K562 (cell line): ENCODE measurements around the gene LIN9. TPM values are rescaled to one million over a fixed set of nuclear protein-coding genes. Genes with fewer than 3 reads are reported as not detected.

Experiments used
- ATAC-seq: fragments of 200-7000 bp; cut with Tn5 transposase; 3 replicates; pipeline ENCODE4 v1.9.1; 2020; ENCODE audit warnings: moderate library complexity
- BruUV-seq: library from RNA; stranded (reverse); fragments of 400-500 nt; replicated peaks from 2 replicates; lab custom pipeline; 2021; lab: Mats Ljungman, UMichigan
- CTCF ChIA-PET: fragments of 300-600 bp; formaldehyde crosslinking; extraction: SDS; loops from one replicate; lab custom pipeline; 2021; ENCODE audit warnings: low intra/inter-chr PET ratio; lab: Yijun Ruan, JAX
- POLR2A ChIA-PET: fragments of 300-600, 350-650 bp; sonication (Branson Sonifier 250); formaldehyde crosslinking; extraction: SDS; loops from one replicate; lab custom pipeline; 2021; ENCODE audit warnings: antibody characterized with exemption, inconsistent platforms; lab: Yijun Ruan, JAX
- DNase-seq, 4 experiments: peaks; one replicate each; pipeline versions ENCODE4 v3.0.0 to v3.0.0-alpha.2; 2011 to 2018; ENCODE audit warnings: low spot score in 3 of 4, mixed read lengths in 3 of 4; ENCODE audit errors: extremely low read depth in 1 of 4
- FAIRE-seq: peaks from 2 replicates; lab custom pipeline; 2011; peaks lifted over from hg19 to GRCh38; lab: Jason Lieb, UNC
- H2AFZ ChIP-seq: 2 replicates; pipeline ENCODE4 v1.6.0; 2011; ENCODE audit warnings: low read depth, low read length, control low read depth, inconsistent platforms
- H3K27ac ChIP-seq: fragments of 200-600 bp; 3 replicates; pipeline ENCODE4 v1.8.0; 2011; ENCODE audit warnings: low read depth, mild to moderate bottlenecking, control low read depth, inconsistent platforms, low read length, moderate library complexity, mixed read lengths; ENCODE audit errors: extremely low read depth
- H3K27me3 ChIP-seq, 2 experiments: fragments of 300-600 bp in 1 of 2; 2 replicates in 1 of 2; 3 replicates in 1 of 2; pipeline versions ENCODE4 v1.6.0 to v1.8.0; 2011; ENCODE audit warnings: inconsistent platforms in 2 of 2, low read length in 2 of 2, mild to moderate bottlenecking in 1 of 2, mixed read lengths in 1 of 2, moderate library complexity in 1 of 2; ENCODE audit not compliant: control insufficient read depth in 2 of 2, insufficient read depth in 2 of 2
- H3K36me3 ChIP-seq: fragments of 300-600 bp; 3 replicates; pipeline ENCODE4 v1.8.0; 2011; ENCODE audit warnings: mild to moderate bottlenecking, low read length, inconsistent platforms; ENCODE audit not compliant: control insufficient read depth, insufficient read depth
- H3K4me1 ChIP-seq, 2 experiments: fragments of 200-600 bp in 1 of 2; replicated peaks in 1 of 2; 2 replicates in 1 of 2; 3 replicates in 1 of 2; pipeline versions ENCODE4 v1.5.1 to v1.8.0; 2011; ENCODE audit warnings: inconsistent platforms in 2 of 2, low read length in 2 of 2, mild to moderate bottlenecking in 1 of 2, mixed read lengths in 1 of 2, moderate library complexity in 1 of 2; ENCODE audit not compliant: control insufficient read depth in 2 of 2, insufficient read depth in 2 of 2
- H3K4me2 ChIP-seq: 2 replicates; pipeline ENCODE4 v1.6.1; 2011; ENCODE audit warnings: low read length, control low read depth, inconsistent platforms, mixed read lengths; ENCODE audit not compliant: insufficient read depth
- H3K4me3 ChIP-seq: fragments of 200-600 bp; sonication (generic), shearing (Covaris generic); 2 replicates; pipeline ENCODE4 v1.5.1; 2016; ENCODE audit warnings: control low read depth, inconsistent platforms
- H3K79me2 ChIP-seq: fragments of 200-600 bp; 3 replicates; pipeline ENCODE4 v1.8.0; 2011; ENCODE audit warnings: low read length, inconsistent platforms; ENCODE audit not compliant: control insufficient read depth, insufficient read depth
- H3K9ac ChIP-seq, 2 experiments: 2 replicates each; pipeline versions ENCODE4 v1.6.0 to v1.6.1; 2011; ENCODE audit warnings: low read depth in 2 of 2, low read length in 2 of 2, control low read depth in 1 of 2, inconsistent platforms in 1 of 2, mild to moderate bottlenecking in 1 of 2, mixed read lengths in 1 of 2; ENCODE audit not compliant: insufficient read depth in 1 of 2
- H3K9me1 ChIP-seq: one replicate; pipeline ENCODE4 v1.6.0; 2011; ENCODE audit warnings: inconsistent platforms, mild to moderate bottlenecking, low read length, moderate library complexity; ENCODE audit not compliant: control insufficient read depth, insufficient read depth
- H3K9me3 ChIP-seq: replicated peaks from 2 replicates; pipeline ENCODE4 v1.5.1; 2011; ENCODE audit warnings: low read depth, low read length, inconsistent platforms; ENCODE audit not compliant: control insufficient read depth, insufficient read depth
- H4K20me1 ChIP-seq: replicated peaks from 2 replicates; pipeline ENCODE4 v1.6.1; 2011; ENCODE audit warnings: low read length, inconsistent platforms, mixed read lengths; ENCODE audit not compliant: control insufficient read depth, insufficient read depth
- ASH1L ChIP-seq: fragments of 450-650 bp; IDR thresholded peaks from 2 replicates; pipeline ENCODE4 v1.6.1; 2018; ENCODE audit warnings: borderline replicate concordance, mild to moderate bottlenecking, low read depth; ENCODE audit not compliant: partially characterized antibody
- ETV6 ChIP-seq, 3 experiments: fragments of 150-350 bp in 1 of 3; sonication (generic) in 1 of 3; formaldehyde crosslinking in 1 of 3; IDR thresholded peaks; 2 replicates each; pipeline versions ENCODE4 v1.6.1 to v1.8.0; 2014 to 2022; ENCODE audit warnings: borderline replicate concordance in 2 of 3, low read depth in 2 of 3, antibody characterized with exemption in 1 of 3, low read length in 1 of 3, mild to moderate bottlenecking in 1 of 3, missing genetic modification reagents in 1 of 3
- TCFL5 ChIP-seq: fragments of 250-450 bp; sonication (Bioruptor Pico); conservative IDR thresholded peaks from 2 replicates; pipeline ENCODE4 v1.6.1; 2021; ENCODE audit warnings: mild to moderate bottlenecking, moderate library complexity, matching md5 sums
- THAP7 ChIP-seq: fragments of 250-450 bp; sonication (Bioruptor Pico); IDR thresholded peaks from 2 replicates; pipeline ENCODE4 v1.5.0; 2021
- ZBTB17 ChIP-seq: fragments of 450-650 bp; formaldehyde crosslinking; IDR thresholded peaks from 2 replicates; pipeline ENCODE4 v1.4.0; 2020; ENCODE audit warnings: mild to moderate bottlenecking
- ZC3H8 ChIP-seq: fragments of 450-650 bp; IDR thresholded peaks from 2 replicates; pipeline ENCODE4 v1.6.1; 2017
- ZNF436 ChIP-seq: fragments of 250-450, 450-650 bp; sonication (Bioruptor Pico); formaldehyde crosslinking; IDR thresholded peaks from 2 replicates; pipeline ENCODE4 v1.7.0; 2020; ENCODE audit warnings: mild to moderate bottlenecking
- ZNF584 ChIP-seq: fragments of 200-800 bp; sonication (Bioruptor generic); IDR thresholded peaks from 2 replicates; pipeline ENCODE4 v1.6.1; 2016; ENCODE audit warnings: low read depth, mild to moderate bottlenecking, missing genetic modification characterization, missing compliant biosample characterization
- WGBS: fragments of 100-300 bp; shearing (Covaris generic); methylation state at CpG from one replicate; pipeline ENCODE4 v1.1.6; 2016; ENCODE audit warnings: low coverage, mixed read lengths; ENCODE audit not compliant: insufficient coverage; ENCODE audit errors: missing lambda C conversion rate; 5-methylcytosine and 5-hydroxymethylcytosine counted together
- in situ Hi-C: fragments of 300-500 bp; cut with MboI; formaldehyde crosslinking; loops from 4 replicates; pipeline ENCODE4 v1.15.0; 2018; ENCODE audit warnings: inconsistent platforms, mixed read lengths
- intact Hi-C: fragments of 100-400 bp; cut with micrococcal nuclease; formaldehyde crosslinking; loops from 2 replicates; pipeline ENCODE4 v1.14.2; 2022
- polyA plus RNA-seq, 8 experiments: library from polyadenylated mRNA; depleted of rRNA in 4 of 8; stranded (reverse) in 5 of 8; unstranded in 3 of 8; fragments of >200 nt; fragmentation: Nextera tagmentation in 2 of 8; fragmentation: Illumina TruSeq in 1 of 8; extraction: Ambion mirVana in 2 of 8; extraction: Trizol in 1 of 8; gene quantifications; 2 replicates each; pipeline versions ENCODE4 v1.2.1 to v1.2.3, GENCODE V29; 2011 to 2014; ENCODE audit warnings: inconsistent platforms in 1 of 8, missing spikeins in 1 of 8
- total RNA-seq, 7 experiments: library from RNA; depleted of rRNA in 6 of 7; stranded (reverse); fragments of >200 nt in 6 of 7; fragmentation: Illumina TruSeq in 2 of 7; extraction: Trizol in 2 of 7; gene quantifications; 2 replicates each; pipeline versions ENCODE4 v1.2.1 to v1.2.3, GENCODE V29; 2011 to 2021; ENCODE audit warnings: low replicate concordance in 1 of 7

The LIN9 gene
- total and polyA plus RNA-seq, 9 of the 15 experiments (the other 6 are each of a cell fraction or from before 2014, with no cell fraction given) = 18.8 to 33.0 (median 25.5) TPM

GRCh38 chr1:226302731-226303130 is 6.2 kb downstream of the LIN9 start:
- in situ Hi-C loops (no loop called here), intact Hi-C loops (no loop called here)
- ChIA-PET CTCF (no interaction called here), POLR2A (interaction anchor here (2.4 kb wide), 1 partner anchor 10 kb away, joined by 7 read pairs; no protein-coding TSS in a partner anchor)
- no peak for DNase-seq
- BruUV-seq = no TSS peak
- Histone ChIP-seq H3K9me3 (no peaks in the 10 kb centered on the region), H4K20me1 (0 out of 2 replicates have a peak, but pooled peaks cover 6% of the 10 kb centered on the region), H3K36me3 (peaks cover 61% of the 10 kb centered on the region; the same call in 2 of the 3 replicates), H3K27me3 (no peaks in the 10 kb centered on the region), H3K4me2 (no peak overlapping the region), H3K4me3 (no peak overlapping the region), H3K9ac (no peak overlapping the region), H3K9me1 (no peaks in the 10 kb centered on the region), H2AFZ (no peak overlapping the region), H3K27ac (no peak overlapping the region), H3K4me1 (peaks cover 0 to 10% of the 10 kb centered on the region in 2 experiments; a peak in 3 of 5 replicates), H3K79me2 (peaks cover 72% of the 10 kb centered on the region)
- WGBS = 100% methylated on average over 1 of the region's 1 CpG
- FAIRE-seq = no peak
- TF ChIP-seq ZNF436 (CRISPR knock-in tag) (no peak), ZNF584 (CRISPR knock-in tag) (no peak), ZC3H8 (no peak), THAP7 (CRISPR knock-in tag) (no peak), ZBTB17 (CRISPR knock-in tag) (no peak), ASH1L (no peak), TCFL5 (CRISPR knock-in tag) (no peak), ETV6 (IDR thresholded peaks at IDR 0.05; ENCODE audit: borderline replicate concordance in 1 of 2, low read depth in 2 of 2, low read length in 1 of 2) (no peak), ETV6 (CRISPR knock-in tag; IDR thresholded peaks at IDR 0.05; ENCODE audit: borderline replicate concordance) (no peak)
- ATAC-seq = no peak
